Fibroblast of lung (primary cell): Measurements from ENCODE around the gene CMTM5.

Source experiments
- EZH2 ChIP-seq: IDR thresholded peaks from 2 replicates; pipeline ENCODE4 v1.5.1; 2012; ENCODE audit warnings: low read length, control low read depth, mild to moderate bottlenecking; ENCODE audit errors: missing control alignments
- TF ChIP-seq, protein P1 (sequence below), 2 donors: IDR thresholded peaks in 1 of 2; conservative IDR thresholded peaks in 1 of 2; 1 replicate in 1 of 2; 2 replicates in 1 of 2; pipeline ENCODE4 v1.5.1; 2011 to 2012; ENCODE audit warnings: low read length in 2 of 2, control low read depth in 1 of 2, inconsistent platforms in 1 of 2, low read depth in 1 of 2, mild to moderate bottlenecking in 1 of 2

- TF ChIP-seq, protein P1, sequence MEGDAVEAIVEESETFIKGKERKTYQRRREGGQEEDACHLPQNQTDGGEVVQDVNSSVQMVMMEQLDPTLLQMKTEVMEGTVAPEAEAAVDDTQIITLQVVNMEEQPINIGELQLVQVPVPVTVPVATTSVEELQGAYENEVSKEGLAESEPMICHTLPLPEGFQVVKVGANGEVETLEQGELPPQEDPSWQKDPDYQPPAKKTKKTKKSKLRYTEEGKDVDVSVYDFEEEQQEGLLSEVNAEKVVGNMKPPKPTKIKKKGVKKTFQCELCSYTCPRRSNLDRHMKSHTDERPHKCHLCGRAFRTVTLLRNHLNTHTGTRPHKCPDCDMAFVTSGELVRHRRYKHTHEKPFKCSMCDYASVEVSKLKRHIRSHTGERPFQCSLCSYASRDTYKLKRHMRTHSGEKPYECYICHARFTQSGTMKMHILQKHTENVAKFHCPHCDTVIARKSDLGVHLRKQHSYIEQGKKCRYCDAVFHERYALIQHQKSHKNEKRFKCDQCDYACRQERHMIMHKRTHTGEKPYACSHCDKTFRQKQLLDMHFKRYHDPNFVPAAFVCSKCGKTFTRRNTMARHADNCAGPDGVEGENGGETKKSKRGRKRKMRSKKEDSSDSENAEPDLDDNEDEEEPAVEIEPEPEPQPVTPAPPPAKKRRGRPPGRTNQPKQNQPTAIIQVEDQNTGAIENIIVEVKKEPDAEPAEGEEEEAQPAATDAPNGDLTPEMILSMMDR (conservative IDR thresholded peaks at IDR 0.05 in 1 of 2, IDR thresholded peaks at IDR 0.05 in 1 of 2; ENCODE audit: low read depth in 1 of 2, low read length in 2 of 2): no peak
- TF ChIP-seq EZH2: no peak
Observed at GRCh38 chr14:23402296-23403138, 25.7 kb downstream of the CMTM5 start.
